Endothelial cell of umbilical vein (primary cell): ENCODE data around the gene HOXA11. TPM values are rescaled to one million over a fixed set of nuclear protein-coding genes. Genes with fewer than 3 reads are reported as not detected.

Source experiments
- BruUV-seq: library from RNA; stranded (reverse); fragments of 400-500 nt; replicated peaks from 2 replicates; lab custom pipeline; 2021; lab: Mats Ljungman, UMichigan
- CTCF ChIA-PET: fragments of 300-600, 350-600 bp; sonication (Branson Sonifier 250); formaldehyde crosslinking; loops from one replicate; lab custom pipeline; 2021; ENCODE audit warnings: antibody characterized with exemption, inconsistent platforms; lab: Charles Lee
- POLR2A ChIA-PET: fragments of 300-600, 350-600 bp; sonication (Branson Sonifier 250); formaldehyde crosslinking; loops from one replicate; lab custom pipeline; 2021; ENCODE audit warnings: antibody characterized with exemption, inconsistent platforms; lab: Charles Lee
- DNase-seq: peaks from one replicate; pipeline ENCODE4 v3.0.0-alpha.2; 2011; ENCODE audit warnings: low read depth, low spot score
- FAIRE-seq: peaks from 2 replicates; lab custom pipeline; 2011; peaks lifted over from hg19 to GRCh38; lab: Jason Lieb, UNC
- H2AFZ ChIP-seq: 2 replicates; pipeline ENCODE4 v1.6.0; 2012; ENCODE audit warnings: low read depth, low read length, control low read depth, inconsistent platforms
- H3K27ac ChIP-seq: 2 replicates; pipeline ENCODE4 v1.5.1; 2011; ENCODE audit warnings: low read depth, mild to moderate bottlenecking, control low read depth, low read length, moderate library complexity; ENCODE audit not compliant: insufficient read depth
- H3K27me3 ChIP-seq, 2 experiments: 2 replicates each; pipeline versions ENCODE4 v1.6.0 to v1.6.1; 2011; ENCODE audit warnings: low read length in 2 of 2, mixed read lengths in 1 of 2; ENCODE audit not compliant: control insufficient read depth in 2 of 2, insufficient read depth in 2 of 2
- H3K36me3 ChIP-seq, 2 experiments: 2 replicates in 1 of 2; 3 replicates in 1 of 2; pipeline ENCODE4 v1.5.1; 2011; ENCODE audit warnings: low read length in 2 of 2, mild to moderate bottlenecking in 1 of 2, moderate library complexity in 1 of 2; ENCODE audit not compliant: control insufficient read depth in 2 of 2, insufficient read depth in 2 of 2; ENCODE audit errors: extremely low read depth in 1 of 2
- H3K4me1 ChIP-seq: 3 replicates; pipeline ENCODE4 v1.5.1; 2011; ENCODE audit warnings: mild to moderate bottlenecking, low read length; ENCODE audit not compliant: control insufficient read depth, insufficient read depth; ENCODE audit errors: extremely low read depth
- H3K4me2 ChIP-seq: 2 replicates; pipeline ENCODE4 v1.6.1; 2011; ENCODE audit warnings: low read length, control low read depth, mixed read lengths; ENCODE audit not compliant: insufficient read depth
- H3K4me3 ChIP-seq, 3 experiments: fragments of 200-600 bp in 1 of 3; sonication (generic), shearing (Covaris generic) in 1 of 3; replicated peaks in 1 of 3; 2 replicates each; pipeline ENCODE4 v1.5.1; 2011 to 2016; ENCODE audit warnings: control low read depth in 3 of 3, low read length in 3 of 3, mild to moderate bottlenecking in 2 of 3, inconsistent platforms in 1 of 3, low read depth in 1 of 3, moderate library complexity in 1 of 3; ENCODE audit not compliant: insufficient read depth in 1 of 3
- H3K79me2 ChIP-seq: 2 replicates; pipeline ENCODE4 v1.6.0; 2012; ENCODE audit warnings: low read length, inconsistent platforms; ENCODE audit not compliant: control insufficient read depth, insufficient read depth
- H3K9ac ChIP-seq: replicated peaks from 2 replicates; pipeline ENCODE3; 2011; ENCODE audit warnings: low read length, control low read depth; ENCODE audit not compliant: insufficient read depth; ENCODE audit errors: extremely low read depth
- H3K9me1 ChIP-seq: replicated peaks from 3 replicates; pipeline ENCODE4 v1.6.0; 2011; ENCODE audit warnings: mild to moderate bottlenecking, low read length; ENCODE audit not compliant: control insufficient read depth, insufficient read depth; ENCODE audit errors: extremely low read depth
- H3K9me3 ChIP-seq: replicated peaks from 2 replicates; pipeline ENCODE4 v1.5.1; 2012; ENCODE audit warnings: low read length, inconsistent platforms; ENCODE audit not compliant: control insufficient read depth, insufficient read depth
- H4K20me1 ChIP-seq: replicated peaks from 2 replicates; pipeline ENCODE3; 2011; ENCODE audit warnings: mild to moderate bottlenecking, low read length; ENCODE audit not compliant: control insufficient read depth, insufficient read depth; ENCODE audit errors: extremely low read depth
- EZH2 ChIP-seq: IDR thresholded peaks from 2 replicates; pipeline ENCODE4 v1.6.1; 2012; ENCODE audit warnings: borderline replicate concordance, low read depth, mild to moderate bottlenecking, moderate library complexity, low read length, inconsistent platforms; ENCODE audit not compliant: severe bottlenecking
- GATA2 ChIP-seq: IDR thresholded peaks from 2 replicates; pipeline ENCODE4 v1.7.0; 2011; ENCODE audit warnings: low read depth, mild to moderate bottlenecking, moderate library complexity, mixed read lengths, low read length; ENCODE audit not compliant: insufficient read length, insufficient read depth
- JUN ChIP-seq: IDR thresholded peaks from 2 replicates; pipeline ENCODE4 v1.6.1; 2011; ENCODE audit warnings: borderline replicate concordance, low read depth; ENCODE audit not compliant: insufficient read length, insufficient read depth
- MAX ChIP-seq: IDR thresholded peaks from 2 replicates; pipeline ENCODE4 v1.6.1; 2011; ENCODE audit not compliant: insufficient read depth, insufficient read length
- POLR2AphosphoS5 ChIP-seq: IDR thresholded peaks from 2 replicates; pipeline ENCODE4 v1.6.1; 2012; ENCODE audit warnings: low read depth, mild to moderate bottlenecking, control low read depth, low read length, moderate library complexity; ENCODE audit not compliant: insufficient read depth
- dilution Hi-C: fragments of 300-500 bp; cut with MboI; formaldehyde crosslinking; loops from one replicate; pipeline ENCODE4 v1.15.0; 2019; ENCODE audit warnings: low sequenced_read_pairs; ENCODE audit not compliant: extremely low pct_ligation_motif_present
- intact Hi-C: fragments of 100-400 bp; cut with micrococcal nuclease; formaldehyde crosslinking; loops from one replicate; pipeline ENCODE4 v1.10.0; 2022
- polyA plus RNA-seq, 4 experiments: library from polyadenylated mRNA; depleted of rRNA in 3 of 4; stranded (reverse) in 3 of 4; unstranded in 1 of 4; fragments of >200 nt; gene quantifications; 2 replicates each; pipeline versions ENCODE4 v1.2.1 to v1.2.3, GENCODE V29; 2011 to 2012; ENCODE audit warnings: missing spikeins in 1 of 4
- total RNA-seq: library from RNA; stranded (reverse); gene quantifications from 2 replicates; pipeline ENCODE4 v1.2.3, GENCODE V29; 2021

HOXA11 gene
- total and polyA plus RNA-seq, 2 donors (not counting 3 experiments of a cell fraction or from before 2014, with no cell fraction given), result 10.4 to 16.7 TPM

GRCh38 chr7:27215356-27215755 is 30.3 kb upstream of the HOXA11 start:
- BruUV-seq, result no TSS peak
- ChIA-PET CTCF (interaction anchor here (1.3 to 1.4 kb wide), 2 partner anchors 10 to 19 kb away, joined by 3 to 6 read pairs; no protein-coding TSS in a partner anchor), POLR2A (no interaction called here)
- Histone ChIP-seq H3K27ac (no peak overlapping the region), H3K79me2 (no peaks in the 10 kb centered on the region), H2AFZ (no peak overlapping the region), H3K9me1 (no peaks in the 10 kb centered on the region), H3K9me3 (no peaks in the 10 kb centered on the region), H3K4me2 (no peak overlapping the region), H4K20me1 (no peaks in the 10 kb centered on the region), H3K36me3 (no peaks in the 10 kb centered on the region), H3K4me1 (peaks cover 12% of the 10 kb centered on the region), H3K4me3 (no peak overlapping the region), H3K27me3 (peaks cover 69 to 74% of the 10 kb centered on the region in 2 experiments), H3K9ac (no peak overlapping the region)
- no peak for DNase-seq
- FAIRE-seq, result no peak
- dilution Hi-C loops, result no loop called here
- TF ChIP-seq GATA2, result no peak
- peak; percentile 43 for TF ChIP-seq EZH2
- TF ChIP-seq MAX, result no peak
- intact Hi-C loops, result no loop called here

GRCh38 chr7:27214239-27214950 is 29.4 kb upstream of the HOXA11 start:
- Histone ChIP-seq H4K20me1 (no peaks in the 10 kb centered on the region), H3K79me2 (no peaks in the 10 kb centered on the region), H3K4me1 (peaks cover 12% of the 10 kb centered on the region), H3K9me3 (no peaks in the 10 kb centered on the region), H3K4me3 (no peak overlapping the region), H3K4me2 (no peak overlapping the region), H3K9ac (no peak overlapping the region), H3K27me3 (peaks cover 65% of the 10 kb centered on the region in 2 experiments), H3K27ac (no peak overlapping the region), H3K9me1 (no peaks in the 10 kb centered on the region), H3K36me3 (no peaks in the 10 kb centered on the region), H2AFZ (no peak overlapping the region)
- CTCF ChIA-PET, result interaction anchor here (0.8 kb wide), 1 partner anchor 77 kb away, joined by 3 read pairs; no protein-coding TSS in a partner anchor
- no peak for FAIRE-seq
- intact Hi-C loops (loop anchor here (5.0 kb wide), 1 partner anchor 863 kb away; no protein-coding TSS in a partner anchor), dilution Hi-C loops (no loop called here)
- BruUV-seq, result no TSS peak
- POLR2A ChIA-PET, result no interaction called here
- DNase-seq, result no peak
- TF ChIP-seq POLR2AphosphoS5, result no peak
- no peak for TF ChIP-seq EZH2
- no peak for TF ChIP-seq MAX
- no peak for TF ChIP-seq GATA2
- no peak for TF ChIP-seq JUN
